D341Med (cell line): ENCODE measurements around the gene DLAT.
A peak's percentile ranks its signal among the peaks of the same experiment; 100 is the strongest.
"Not testable (repeated sequence)": the region's sequence is repeated elsewhere in the genome, so short reads cannot be mapped to it uniquely, and the experiment has no call there.

Source experiments
- DNase-seq: peaks from one replicate; pipeline ENCODE4 v3.0.0; 2012; ENCODE audit warnings: low spot score

DLAT gene

DNA sequence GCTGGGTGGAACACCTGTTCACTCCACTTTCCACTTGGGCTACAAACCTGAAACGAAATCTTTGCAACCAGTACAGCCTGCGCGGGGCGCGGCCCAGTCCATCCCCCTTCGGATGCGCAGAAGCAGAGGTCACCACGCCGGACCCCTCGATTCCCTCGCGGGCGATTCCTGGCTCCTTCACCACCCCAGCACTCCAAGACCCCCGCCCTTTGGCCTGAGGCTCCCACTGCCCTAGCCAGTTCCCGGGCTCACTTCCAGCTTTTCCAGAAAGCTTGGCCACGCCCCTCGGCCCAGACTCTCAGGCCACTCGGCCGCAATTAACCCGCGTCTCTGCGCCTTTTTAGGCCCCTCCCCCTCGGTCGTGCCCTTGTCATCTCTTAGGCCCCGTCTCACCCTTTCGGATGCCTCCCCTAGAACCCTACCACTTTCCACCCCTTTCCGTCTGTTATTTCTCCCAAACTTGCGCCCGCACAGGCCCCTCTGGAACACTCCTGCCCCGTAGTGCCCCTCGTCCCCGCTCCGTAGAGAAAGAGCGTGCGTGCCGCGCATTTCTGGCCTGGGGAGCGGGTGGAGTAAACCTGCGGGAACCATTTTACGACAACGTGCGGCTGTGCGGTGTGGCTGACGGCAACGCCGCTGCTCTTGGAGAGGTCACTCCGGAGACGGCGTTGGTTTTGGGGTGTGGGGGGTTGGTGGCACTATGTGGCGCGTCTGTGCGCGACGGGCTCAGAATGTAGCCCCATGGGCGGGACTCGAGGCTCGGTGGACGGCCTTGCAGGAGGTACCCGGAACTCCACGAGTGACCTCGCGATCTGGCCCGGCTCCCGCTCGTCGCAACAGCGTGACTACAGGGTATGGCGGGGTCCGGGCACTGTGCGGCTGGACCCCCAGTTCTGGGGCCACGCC is at the start of gene DLAT:
Gene DLAT (plus strand): TSS at position 636 of the 906 bp plus-strand sequence. CDS start 65 bp downstream, at position 701.
- peak; percentile 89 for DNase-seq

- DNase-seq, result no peak
These were observed 49.0 kb upstream of the DLAT start for GRCh38 chr11:111976119-111976766.

DNA sequence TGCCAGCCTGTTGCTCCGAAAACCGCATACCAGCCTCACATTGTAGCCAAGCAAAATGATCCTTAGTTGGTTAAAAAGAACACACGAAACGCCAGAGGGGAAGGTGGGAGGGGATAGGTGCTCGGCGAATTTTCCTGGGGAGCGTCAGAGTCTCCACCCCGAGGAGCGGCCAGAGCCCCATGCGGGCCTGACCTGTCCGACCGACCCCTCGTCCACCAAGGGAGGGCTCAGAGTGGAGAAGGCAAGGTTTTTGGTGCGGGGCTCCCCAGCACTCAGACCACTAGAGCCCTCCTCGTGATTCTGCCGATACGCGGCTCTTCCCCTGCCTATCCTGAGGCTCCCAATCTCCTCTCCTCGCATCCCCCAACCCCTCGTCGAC is 48.5 kb upstream of the DLAT start:
- DNase-seq, result no peak

DNA sequence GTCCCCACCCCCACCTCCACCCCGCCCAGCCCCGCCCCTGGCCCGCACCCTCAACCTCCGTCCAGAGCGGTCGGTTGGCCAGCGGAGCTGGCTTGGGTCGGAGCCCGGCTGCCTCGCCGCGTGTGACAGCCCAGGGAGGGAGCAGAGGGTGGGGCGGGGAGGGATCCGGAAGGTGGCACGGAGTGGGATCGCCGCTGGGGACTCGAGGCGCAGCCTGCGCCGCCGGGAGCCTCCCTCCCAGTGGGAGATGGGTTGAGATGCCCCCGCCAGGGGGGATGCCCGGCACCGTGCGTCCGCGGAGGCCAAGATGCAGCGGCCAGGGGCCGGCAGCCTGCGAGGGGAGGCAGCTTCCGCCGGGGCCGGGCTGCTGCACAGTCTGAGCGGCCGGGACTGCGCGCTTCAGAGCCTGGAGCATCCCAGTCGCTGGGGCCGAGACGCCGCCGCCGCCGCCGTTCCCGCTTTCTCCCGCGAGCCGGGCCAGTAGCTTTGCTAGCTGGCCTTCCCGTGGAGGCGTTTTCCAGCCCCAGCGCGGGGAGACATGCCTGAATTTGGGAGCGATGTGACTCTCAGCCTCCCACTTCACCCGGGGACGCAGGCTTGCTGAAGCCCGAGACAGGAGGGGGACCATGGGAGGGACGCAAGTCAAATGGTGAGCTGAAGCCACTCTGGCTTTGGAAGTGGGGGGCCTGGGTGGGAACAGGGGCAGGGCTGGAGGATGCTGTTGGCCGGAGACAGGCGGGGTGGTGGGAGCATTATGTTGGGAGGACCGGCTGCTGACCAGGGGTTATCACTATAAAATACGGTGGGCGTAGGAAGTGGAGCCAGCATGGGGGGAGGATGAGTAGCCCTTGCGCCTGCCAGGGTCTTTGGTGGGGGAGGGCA is 47.8 kb upstream of the DLAT start:
- peak; percentile 38 for DNase-seq

GRCh38 chr11:111978028-111978771 is 47.0 kb upstream of the DLAT start:
- DNase-seq, result peak; percentile 46

- no peak for DNase-seq
These were observed 45.1 kb upstream of the DLAT start for GRCh38 chr11:111980062-111980461.

DNA sequence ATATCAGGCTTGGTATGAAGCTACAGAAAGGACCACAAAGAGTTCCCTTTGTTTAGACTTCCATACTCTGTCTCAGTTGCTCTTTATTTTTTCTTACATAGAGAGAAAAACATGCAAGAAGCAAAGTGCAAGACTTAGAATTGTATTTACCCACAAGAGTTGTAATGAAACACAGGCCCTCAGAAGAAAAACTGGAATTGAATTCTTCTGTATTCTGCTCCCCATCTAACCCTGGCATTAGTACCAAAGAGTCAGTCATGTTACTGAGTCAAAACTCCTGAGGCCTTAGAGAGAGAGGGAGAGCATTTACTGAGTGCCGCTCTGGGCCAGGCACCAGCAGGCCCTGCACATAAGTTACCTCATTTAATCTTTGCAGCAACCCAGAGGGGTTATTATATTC is 43.9 kb upstream of the DLAT start:
- no peak for DNase-seq

GRCh38 chr11:111982019-111982464 is 43.2 kb upstream of the DLAT start:
- DNase-seq, result peak; percentile 73

DNA sequence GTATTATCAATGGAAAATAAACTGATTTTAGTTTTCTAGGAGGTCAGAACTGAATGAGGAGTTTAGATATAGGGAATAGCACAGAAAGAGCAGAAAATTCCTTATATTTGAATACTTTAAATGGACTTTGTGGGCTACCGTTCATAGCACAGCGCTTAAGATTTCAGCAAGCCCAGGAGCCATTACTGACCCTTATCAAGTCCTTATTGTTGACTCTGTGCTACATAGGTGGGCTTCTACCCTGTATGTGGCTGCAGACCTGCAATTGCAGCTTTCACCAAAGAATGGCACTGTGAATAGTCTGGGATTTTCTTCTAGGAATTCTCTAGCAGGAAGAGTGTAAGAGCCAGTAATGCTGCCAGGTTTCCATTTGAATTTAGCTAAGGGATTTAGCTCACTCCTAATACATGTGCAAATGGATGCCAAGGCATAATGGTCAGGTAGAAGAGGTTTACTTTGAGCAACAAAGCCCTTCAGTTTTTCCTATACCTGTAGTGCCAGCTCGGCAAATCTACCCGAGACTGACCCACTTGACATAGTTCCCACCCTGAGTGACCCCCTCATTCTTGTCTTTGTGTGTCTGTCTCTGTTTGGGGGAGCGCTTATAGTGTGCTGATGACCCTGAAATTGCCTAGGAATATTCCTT is 42.5 kb upstream of the DLAT start:
- DNase-seq, result no peak

DNA sequence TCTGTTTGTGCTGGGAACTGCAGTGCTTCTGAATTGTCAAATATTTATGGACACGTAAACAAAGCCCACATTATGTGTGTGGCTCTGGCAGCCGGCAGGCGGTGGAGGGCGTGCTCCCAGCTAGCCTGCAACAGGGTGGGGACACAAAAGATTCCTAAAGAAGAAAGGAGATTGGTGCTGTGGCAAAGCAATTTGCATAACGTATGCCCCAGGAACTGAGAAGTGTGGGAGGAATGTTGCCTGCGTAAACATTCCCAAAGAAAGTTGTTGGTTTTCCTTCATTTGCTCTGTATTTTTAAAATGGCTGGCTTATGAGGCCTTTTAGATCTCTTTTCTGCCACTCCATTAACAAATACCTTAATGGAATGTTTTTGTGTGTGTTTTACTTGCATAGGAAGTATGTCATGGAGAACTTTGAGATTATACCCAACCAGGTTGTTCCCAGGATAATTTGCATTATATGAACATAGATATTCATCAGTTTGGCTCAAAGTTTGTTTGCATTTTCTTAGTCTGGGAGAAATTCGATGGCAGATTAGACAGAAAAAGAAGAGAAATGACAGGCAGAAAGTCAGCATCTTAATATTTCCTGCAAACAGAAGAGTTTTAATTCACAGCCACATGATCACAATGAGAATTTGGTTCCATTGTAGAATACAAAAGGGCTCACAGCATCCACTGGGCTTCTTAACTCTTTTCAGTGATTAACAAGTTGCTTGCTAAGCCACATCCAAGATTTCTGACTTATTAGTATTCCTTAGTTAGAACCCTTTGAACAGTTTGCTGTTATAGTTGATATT is 41.8 kb upstream of the DLAT start:
- DNase-seq, result no peak

DNA sequence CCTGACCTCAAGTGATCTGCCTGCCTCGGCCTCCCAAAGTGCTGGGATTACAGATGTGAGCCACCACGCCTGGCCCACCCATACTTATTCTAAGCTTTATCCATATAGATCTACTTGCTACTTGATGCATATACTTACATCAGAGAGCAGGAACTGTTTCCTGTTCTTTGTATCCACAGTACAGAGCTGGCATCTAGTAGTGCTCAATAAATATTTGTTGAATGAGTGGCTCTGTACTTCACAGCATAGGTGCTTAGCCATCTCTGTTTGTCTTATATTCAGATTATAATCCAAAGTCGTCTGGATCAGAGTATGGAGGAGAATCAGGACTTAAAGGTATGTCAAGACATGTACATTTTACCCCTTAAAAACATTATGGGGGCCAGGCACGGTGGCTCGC is 38.6 kb upstream of the DLAT start:
- no peak for DNase-seq

- no peak for DNase-seq
These were observed 34.8 kb upstream of the DLAT start for GRCh38 chr11:111990381-111990780.

DNA sequence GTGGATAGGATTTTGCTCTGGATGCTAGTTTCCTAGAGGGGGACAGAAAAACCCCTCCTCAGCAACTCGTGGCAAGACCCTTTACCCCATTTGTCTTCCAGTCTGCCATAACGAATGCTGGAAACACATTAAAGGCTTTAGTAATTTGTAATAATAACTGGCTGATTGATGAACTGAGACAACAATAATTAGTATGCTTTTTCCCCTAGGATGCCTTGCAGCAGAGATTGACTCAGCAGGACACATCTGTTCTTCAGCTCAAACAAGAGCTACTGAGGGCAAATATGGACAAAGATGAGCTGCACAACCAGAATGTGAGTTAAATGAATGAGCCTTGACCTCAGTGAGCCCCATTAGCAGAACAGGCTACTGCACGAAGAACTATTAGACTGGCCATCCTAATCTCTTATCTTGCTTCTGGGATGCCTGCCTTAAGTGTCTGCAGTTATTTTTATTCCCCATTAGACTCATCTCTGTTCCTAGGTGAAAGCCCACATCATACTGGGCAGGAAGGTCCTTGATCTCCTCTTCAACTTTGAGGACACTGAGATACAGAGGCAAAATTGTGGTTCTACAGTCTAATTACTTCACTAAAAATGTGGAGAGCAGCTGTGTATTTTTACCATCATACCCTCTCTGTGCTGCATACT is 32.9 kb upstream of the DLAT start:
- DNase-seq, result no peak

- no peak for DNase-seq
These were observed 29.1 kb upstream of the DLAT start for GRCh38 chr11:111996129-111996528.

DNA sequence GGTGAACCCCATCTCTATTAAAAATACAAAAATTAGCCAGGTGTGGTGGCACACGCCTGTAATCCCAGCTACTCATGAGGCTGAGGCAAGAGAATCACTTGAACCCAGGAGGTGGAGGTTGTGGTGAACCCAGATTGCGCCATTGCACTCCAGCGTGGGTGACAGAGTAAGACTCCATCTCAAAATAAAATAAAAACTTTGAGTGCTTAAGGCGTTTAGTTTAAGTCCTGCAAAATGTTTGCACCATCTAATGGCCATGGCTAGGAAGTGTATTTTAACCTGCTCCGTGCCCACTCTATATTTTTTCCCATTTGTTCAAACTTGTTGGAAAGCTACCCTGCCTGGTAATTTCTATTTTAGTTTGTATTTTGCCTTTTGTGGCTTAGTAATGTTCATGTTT is 28.5 kb upstream of the DLAT start:
- DNase-seq, result not testable (repeated sequence)

- DNase-seq, result no peak
These were observed 26.1 kb upstream of the DLAT start for GRCh38 chr11:111999111-111999510.

- DNase-seq, result no peak
These were observed 24.5 kb upstream of the DLAT start for GRCh38 chr11:112000703-112001102.

- no peak for DNase-seq
These were observed 22.6 kb upstream of the DLAT start for GRCh38 chr11:112002491-112003216.

DNA sequence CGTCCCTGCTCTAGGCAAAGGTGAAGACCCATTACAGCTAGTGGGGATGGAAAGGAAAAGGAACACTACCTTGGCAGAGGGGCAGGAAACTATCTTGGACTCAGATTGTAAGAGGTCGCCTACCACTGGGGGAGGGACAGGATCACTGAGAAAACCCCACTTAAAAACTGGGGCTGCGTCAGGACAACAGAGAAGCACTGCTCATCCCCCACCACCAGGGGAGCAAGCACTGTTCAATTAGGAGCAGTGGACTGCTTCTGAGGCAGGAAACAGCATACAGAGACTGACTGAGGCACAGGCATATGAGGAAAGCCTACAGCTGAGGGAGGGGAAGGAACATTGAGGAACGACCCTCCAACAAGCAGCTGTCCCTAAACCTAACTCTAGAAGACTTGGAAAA is 20.8 kb upstream of the DLAT start:
- DNase-seq, result peak; percentile 49
